HepG2 (cell line): Measurements from ENCODE around the gene DRAP1. TPM values are rescaled to one million over a fixed set of nuclear protein-coding genes. Genes with fewer than 3 reads are reported as not detected.

Experiments used
- ATF1 ChIP-seq: IDR thresholded peaks from 2 replicates; pipeline ENCODE4 v1.6.1; 2016; ENCODE audit warnings: mild to moderate bottlenecking, control low read depth
- FLYWCH1 ChIP-seq: sonication (generic); formaldehyde crosslinking; IDR thresholded peaks from 2 replicates; pipeline ENCODE4 v1.8.1; 2023; ENCODE audit warnings: mild to moderate bottlenecking, missing genetic modification reagents
- FOXM1 ChIP-seq: sonication (generic); formaldehyde crosslinking; IDR thresholded peaks from 2 replicates; pipeline ENCODE4 v1.5.0; 2020; ENCODE audit warnings: missing genetic modification reagents
- RBM22 ChIP-seq: fragments of 200-400 bp; formaldehyde crosslinking; optimal IDR thresholded peaks from 2 replicates; pipeline ENCODE3; 2017; ENCODE audit warnings: mild to moderate bottlenecking, low read length, moderate library complexity
- RXRA ChIP-seq: sonication (generic); formaldehyde crosslinking; IDR thresholded peaks from 2 replicates; pipeline ENCODE4 v1.5.1; 2020; ENCODE audit warnings: missing genetic modification reagents
- UBTF ChIP-seq: sonication (generic); formaldehyde crosslinking; IDR thresholded peaks from 2 replicates; pipeline ENCODE4 v1.4.0; 2020; ENCODE audit warnings: mild to moderate bottlenecking, missing genetic modification reagents
- ZBTB38 ChIP-seq: sonication (generic); formaldehyde crosslinking; IDR thresholded peaks from 2 replicates; pipeline ENCODE4 v1.5.1; 2020; ENCODE audit warnings: mild to moderate bottlenecking, missing genetic modification reagents
- ZFP41 ChIP-seq: sonication (generic); formaldehyde crosslinking; IDR thresholded peaks from 2 replicates; pipeline ENCODE4 v1.4.0; 2020; ENCODE audit warnings: mild to moderate bottlenecking, missing genetic modification reagents, borderline replicate concordance
- ZGPAT ChIP-seq: IDR thresholded peaks from 2 replicates; pipeline ENCODE4 v1.6.1; 2016; ENCODE audit warnings: mild to moderate bottlenecking
- ZNF101 ChIP-seq: sonication (generic); formaldehyde crosslinking; IDR thresholded peaks from 2 replicates; pipeline ENCODE4 v1.4.0; 2020; ENCODE audit warnings: mild to moderate bottlenecking, low read depth, missing genetic modification reagents, borderline replicate concordance
- ZNF232 ChIP-seq: sonication (generic); formaldehyde crosslinking; IDR thresholded peaks from 2 replicates; pipeline ENCODE4 v1.4.0; 2020; ENCODE audit warnings: missing genetic modification reagents, borderline replicate concordance
- ZNF543 ChIP-seq: sonication (generic); formaldehyde crosslinking; IDR thresholded peaks from 2 replicates; pipeline ENCODE4 v1.4.0; 2020; ENCODE audit warnings: mild to moderate bottlenecking, missing genetic modification reagents
- ZNF556 ChIP-seq: sonication (generic); formaldehyde crosslinking; IDR thresholded peaks from 2 replicates; pipeline ENCODE4 v1.4.0; 2020; ENCODE audit warnings: mild to moderate bottlenecking, missing genetic modification reagents, borderline replicate concordance
- ZNF629 ChIP-seq: sonication (generic); formaldehyde crosslinking; conservative IDR thresholded peaks from 2 replicates; pipeline ENCODE4 v1.5.0; 2020; ENCODE audit warnings: missing genetic modification reagents
- ZNF768 ChIP-seq: sonication (generic); formaldehyde crosslinking; IDR thresholded peaks from 2 replicates; pipeline ENCODE4 v1.4.0; 2020; ENCODE audit warnings: missing genetic modification reagents
- ZNF777 ChIP-seq: sonication (generic); formaldehyde crosslinking; IDR thresholded peaks from 2 replicates; pipeline ENCODE4 v1.4.0; 2020; ENCODE audit warnings: missing genetic modification reagents
- ZNF780A ChIP-seq: sonication (generic); formaldehyde crosslinking; IDR thresholded peaks from 2 replicates; pipeline ENCODE4 v1.8.0; 2022; ENCODE audit warnings: mild to moderate bottlenecking, missing genetic modification reagents, moderate library complexity
- ZSCAN25 ChIP-seq: sonication (generic); formaldehyde crosslinking; IDR thresholded peaks from 2 replicates; pipeline ENCODE4 v1.8.0; 2022; ENCODE audit warnings: mild to moderate bottlenecking, missing genetic modification reagents
- polyA plus RNA-seq, 8 experiments: library from polyadenylated mRNA; depleted of rRNA in 3 of 8; stranded (reverse) in 7 of 8; unstranded in 1 of 8; fragments of >200 nt; fragmentation: Illumina TruSeq in 4 of 8; extraction: Trizol in 4 of 8; gene quantifications; 2 replicates each; pipeline versions ENCODE4 v1.2.1 to v1.2.3, GENCODE V29; 2011 to 2016; ENCODE audit warnings: low read depth in 4 of 8, missing spikeins in 1 of 8, mixed read lengths in 1 of 8; ENCODE audit not compliant: insufficient read depth in 1 of 8
- total RNA-seq, 5 experiments: library from RNA; depleted of rRNA; stranded (reverse); fragments of >200 nt; fragmentation: Illumina TruSeq; extraction: Trizol; gene quantifications; 2 replicates each; pipeline ENCODE4 v1.2.3, GENCODE V29; 2016; ENCODE audit warnings: low read depth in 1 of 5
- TF ChIP-seq, protein P1 (sequence below): sonication (generic); formaldehyde crosslinking; IDR thresholded peaks from 2 replicates; pipeline ENCODE4 v1.5.0; 2020; ENCODE audit warnings: mild to moderate bottlenecking, missing genetic modification reagents
- TF ChIP-seq, protein P2 (sequence below): sonication (generic); formaldehyde crosslinking; IDR thresholded peaks from 2 replicates; pipeline ENCODE4 v1.8.1; 2023; ENCODE audit warnings: mild to moderate bottlenecking, inconsistent platforms, moderate library complexity, missing genetic modification reagents, borderline replicate concordance
- TF ChIP-seq, protein P3 (sequence below): sonication (generic); formaldehyde crosslinking; conservative IDR thresholded peaks from 2 replicates; pipeline ENCODE4 v1.8.0; 2022; ENCODE audit warnings: missing genetic modification reagents

DRAP1 gene
- total and polyA plus RNA-seq, 2 of the 13 experiments (the other 11 are each of a cell fraction or from before 2014, with no cell fraction given): 46.8 to 52.3 TPM

GRCh38 chr11:65899356-65900124, 19.7 kb upstream of the DRAP1 start (continued):
- peak; percentile 56; the same call in 1 of the 2 replicates for TF ChIP-seq ZNF543 (CRISPR knock-in tag)
- TF ChIP-seq, protein P1, sequence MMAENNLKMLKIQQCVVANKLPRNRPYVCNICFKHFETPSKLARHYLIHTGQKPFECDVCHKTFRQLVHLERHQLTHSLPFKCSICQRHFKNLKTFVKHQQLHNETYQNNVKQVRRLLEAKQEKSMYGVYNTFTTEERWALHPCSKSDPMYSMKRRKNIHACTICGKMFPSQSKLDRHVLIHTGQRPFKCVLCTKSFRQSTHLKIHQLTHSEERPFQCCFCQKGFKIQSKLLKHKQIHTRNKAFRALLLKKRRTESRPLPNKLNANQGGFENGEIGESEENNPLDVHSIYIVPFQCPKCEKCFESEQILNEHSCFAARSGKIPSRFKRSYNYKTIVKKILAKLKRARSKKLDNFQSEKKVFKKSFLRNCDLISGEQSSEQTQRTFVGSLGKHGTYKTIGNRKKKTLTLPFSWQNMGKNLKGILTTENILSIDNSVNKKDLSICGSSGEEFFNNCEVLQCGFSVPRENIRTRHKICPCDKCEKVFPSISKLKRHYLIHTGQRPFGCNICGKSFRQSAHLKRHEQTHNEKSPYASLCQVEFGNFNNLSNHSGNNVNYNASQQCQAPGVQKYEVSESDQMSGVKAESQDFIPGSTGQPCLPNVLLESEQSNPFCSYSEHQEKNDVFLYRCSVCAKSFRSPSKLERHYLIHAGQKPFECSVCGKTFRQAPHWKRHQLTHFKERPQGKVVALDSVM (CRISPR knock-in tag): no peak; the same call in 1 of the 2 replicates
- no peak for TF ChIP-seq FOXM1 (CRISPR knock-in tag)
- TF ChIP-seq, protein P2, sequence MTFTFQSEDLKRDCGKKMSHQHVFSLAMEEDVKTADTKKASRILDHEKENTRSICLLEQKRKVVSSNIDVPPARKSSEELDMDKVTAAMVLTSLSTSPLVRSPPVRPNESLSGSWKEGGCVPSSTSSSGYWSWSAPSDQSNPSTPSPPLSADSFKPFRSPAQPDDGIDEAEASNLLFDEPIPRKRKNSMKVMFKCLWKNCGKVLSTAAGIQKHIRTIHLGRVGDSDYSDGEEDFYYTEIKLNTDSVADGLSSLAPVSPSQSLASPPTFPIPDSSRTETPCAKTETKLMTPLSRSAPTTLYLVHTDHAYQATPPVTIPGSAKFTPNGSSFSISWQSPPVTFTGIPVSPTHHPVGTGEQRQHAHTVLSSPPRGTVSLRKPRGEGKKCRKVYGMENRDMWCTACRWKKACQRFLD: no peak
- peak; percentile 96 for TF ChIP-seq UBTF
- TF ChIP-seq, protein P3, sequence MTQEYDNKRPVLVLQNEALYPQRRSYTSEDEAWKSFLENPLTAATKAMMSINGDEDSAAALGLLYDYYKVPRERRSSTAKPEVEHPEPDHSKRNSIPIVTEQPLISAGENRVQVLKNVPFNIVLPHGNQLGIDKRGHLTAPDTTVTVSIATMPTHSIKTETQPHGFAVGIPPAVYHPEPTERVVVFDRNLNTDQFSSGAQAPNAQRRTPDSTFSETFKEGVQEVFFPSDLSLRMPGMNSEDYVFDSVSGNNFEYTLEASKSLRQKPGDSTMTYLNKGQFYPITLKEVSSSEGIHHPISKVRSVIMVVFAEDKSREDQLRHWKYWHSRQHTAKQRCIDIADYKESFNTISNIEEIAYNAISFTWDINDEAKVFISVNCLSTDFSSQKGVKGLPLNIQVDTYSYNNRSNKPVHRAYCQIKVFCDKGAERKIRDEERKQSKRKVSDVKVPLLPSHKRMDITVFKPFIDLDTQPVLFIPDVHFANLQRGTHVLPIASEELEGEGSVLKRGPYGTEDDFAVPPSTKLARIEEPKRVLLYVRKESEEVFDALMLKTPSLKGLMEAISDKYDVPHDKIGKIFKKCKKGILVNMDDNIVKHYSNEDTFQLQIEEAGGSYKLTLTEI: no peak
- TF ChIP-seq ZNF777 (CRISPR knock-in tag): peak; percentile 94
- TF ChIP-seq ZBTB38 (CRISPR knock-in tag): 0 out of 2 replicates have a peak, but pooled peaks have one; percentile 27
- peak; percentile 56; the same call in 1 of the 2 replicates for TF ChIP-seq RXRA
- TF ChIP-seq ZNF629: no peak
- no peak for TF ChIP-seq ZSCAN25 (CRISPR knock-in tag)
- peak; percentile 78; the same call in 1 of the 2 replicates for TF ChIP-seq ZNF780A (CRISPR knock-in tag)
- TF ChIP-seq ZNF232 (CRISPR knock-in tag): peak; percentile 53; the same call in 1 of the 2 replicates
- no peak for TF ChIP-seq ZNF101 (CRISPR knock-in tag)
- TF ChIP-seq ZFP41 (CRISPR knock-in tag): no peak
- no peak for TF ChIP-seq FLYWCH1 (CRISPR knock-in tag)
- no peak; the same call in 1 of the 2 replicates for TF ChIP-seq ZNF556 (CRISPR knock-in tag)
- TF ChIP-seq RBM22: no peak
- TF ChIP-seq ZNF768 (CRISPR knock-in tag): peak; percentile 52; the same call in 1 of the 2 replicates
- TF ChIP-seq ATF1 (CRISPR knock-in tag): no peak
- TF ChIP-seq ZGPAT (CRISPR knock-in tag): peak; percentile 80
